ENCODE data around the gene CFAP74. TPM values are rescaled to one million over a fixed set of nuclear protein-coding genes. Genes with fewer than 3 reads are reported as not detected.

Gene CFAP74
- total and polyA plus RNA-seq, 9 of the 15 experiments (the other 6 are each of a cell fraction or from before 2014, with no cell fraction given) = 0.03 to 0.15 (median 0.05) TPM; not detected in 6

- H3K4me3 ChIP-seq = no peak overlapping the region
- peaks cover 71 to 99% of the 10 kb centered on the region in 2 experiments for H3K27me3 ChIP-seq (ENCODE audit: control insufficient read depth in 2 of 2, insufficient read depth in 2 of 2, low read length in 2 of 2)
- no peaks in the 10 kb centered on the region for H3K9me1 ChIP-seq (ENCODE audit: control insufficient read depth, insufficient read depth, low read length)
- H2AFZ ChIP-seq (ENCODE audit: low read depth, low read length) = no peak overlapping the region
- H3K27ac ChIP-seq (ENCODE audit: extremely low read depth, low read depth, low read length) = no peak overlapping the region
- BruUV-seq (replicated peaks) = no TSS peak
- ChIA-PET POLR2A (interaction anchor here (0.7 to 1.1 kb wide), 2 partner anchors 9 to 250 kb away, joined by 3 read pairs; no protein-coding TSS in a partner anchor), CTCF (ENCODE audit: low intra/inter-chr PET ratio) (no interaction called here)
- no peaks in the 10 kb centered on the region for H3K36me3 ChIP-seq (ENCODE audit: control insufficient read depth, insufficient read depth, low read length)
- H4K20me1 ChIP-seq (replicated peaks; ENCODE audit: control insufficient read depth, insufficient read depth, low read length) = peaks cover 15% of the 10 kb centered on the region
- 2% methylated on average over 33 of the region's 33 CpGs for WGBS (ENCODE audit: insufficient coverage, low coverage, missing lambda C conversion rate)
- DNase-seq (ENCODE audit: extremely low read depth in 1 of 4, low spot score in 3 of 4) = no peak
- H3K79me2 ChIP-seq (ENCODE audit: control insufficient read depth, insufficient read depth, low read length) = no peaks in the 10 kb centered on the region
- intact Hi-C loops (cut with micrococcal nuclease) (no loop called here), in situ Hi-C loops (cut with MboI) (no loop called here)
- no peak for FAIRE-seq
- H3K9ac ChIP-seq (ENCODE audit: insufficient read depth in 1 of 2, low read depth in 2 of 2, low read length in 2 of 2) = no peak overlapping the region; a peak in 1 of 4 replicates
- H3K4me1 ChIP-seq (replicated peaks in 1 of 2; ENCODE audit: control insufficient read depth in 2 of 2, insufficient read depth in 2 of 2, low read length in 2 of 2) = peaks cover 0 to 26% of the 10 kb centered on the region in 2 experiments; a peak in 1 of 5 replicates
- ATAC-seq = no peak; the same call in 2 of the 3 replicates
- TF ChIP-seq UBTF (IDR thresholded peaks at IDR 0.05; ENCODE audit: borderline replicate concordance in 1 of 2, low read depth in 2 of 2, low read length in 2 of 2) (0 out of 4 replicates have a peak, but pooled peaks of 1 of the 2 experiments have one; percentile 8), ZBTB2 (IDR thresholded peaks at IDR 0.05) (no peak)
- H3K4me2 ChIP-seq (ENCODE audit: insufficient read depth, low read length) = no peak overlapping the region
- no peaks in the 10 kb centered on the region for H3K9me3 ChIP-seq (replicated peaks; ENCODE audit: control insufficient read depth, insufficient read depth, low read depth, low read length)
Measured at GRCh38 chr1:2031546-2032540, 28.3 kb upstream of the CFAP74 start.
